Activated CD4-positive, CD25-positive, alpha-beta regulatory T cell treated with anti-CD3 and anti-CD28 coated beads, Interleukin-2, amount 50 U/mL, for 72 hours (primary cell): ENCODE measurements around the gene F9.
"Not testable (repeated sequence)": the region's sequence is repeated elsewhere in the genome, so short reads cannot be mapped to it uniquely, and the experiment has no call there.

ENCODE experiments used
- DNase-seq: peaks from one replicate; pipeline ENCODE4 v3.0.0; 2021

F9 gene

DNA sequence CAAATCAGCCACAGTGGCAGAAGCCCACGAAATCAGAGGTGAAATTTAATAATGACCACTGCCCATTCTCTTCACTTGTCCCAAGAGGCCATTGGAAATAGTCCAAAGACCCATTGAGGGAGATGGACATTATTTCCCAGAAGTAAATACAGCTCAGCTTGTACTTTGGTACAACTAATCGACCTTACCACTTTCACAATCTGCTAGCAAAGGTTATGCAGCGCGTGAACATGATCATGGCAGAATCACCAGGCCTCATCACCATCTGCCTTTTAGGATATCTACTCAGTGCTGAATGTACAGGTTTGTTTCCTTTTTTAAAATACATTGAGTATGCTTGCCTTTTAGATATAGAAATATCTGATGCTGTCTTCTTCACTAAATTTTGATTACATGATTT, at the start of gene F9:
F9 (plus strand) TSS at position 190 of the 400 bp plus-strand sequence; CDS start at position 216, 26 bp downstream.
- no peak for DNase-seq

- no peak for DNase-seq
These were observed 46.8 kb upstream of the F9 start for GRCh38 chrX:139483699-139484098.

DNA sequence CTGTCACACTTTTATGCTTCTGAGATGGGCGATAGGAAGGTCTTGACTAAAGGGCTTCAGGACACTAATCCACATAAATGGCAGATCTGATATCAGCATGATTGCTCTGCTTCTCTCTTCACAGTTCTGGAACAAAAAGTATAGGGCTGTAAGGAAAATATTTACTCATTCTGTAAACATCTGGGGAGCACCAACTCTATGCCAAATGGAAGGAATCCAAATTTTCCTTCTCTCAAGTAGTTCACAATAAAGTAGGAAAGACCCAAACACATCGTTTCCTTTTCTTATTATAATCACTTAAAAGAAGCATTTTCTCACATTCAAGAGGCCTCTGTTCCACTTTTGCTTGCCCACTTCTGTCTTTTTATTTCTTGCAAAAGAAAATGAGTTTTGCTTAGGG, 45.9 kb upstream of the F9 start:
- no peak for DNase-seq

GRCh38 chrX:139495324-139495723, 35.2 kb upstream of the F9 start:
- no peak for DNase-seq

GRCh38 chrX:139506333-139506732, 24.2 kb upstream of the F9 start:
- DNase-seq, result no peak

- no peak for DNase-seq
These were observed 22.4 kb upstream of the F9 start for GRCh38 chrX:139508099-139508498.

- no peak for DNase-seq
These were observed 12.1 kb upstream of the F9 start for GRCh38 chrX:139518475-139518874.

DNA sequence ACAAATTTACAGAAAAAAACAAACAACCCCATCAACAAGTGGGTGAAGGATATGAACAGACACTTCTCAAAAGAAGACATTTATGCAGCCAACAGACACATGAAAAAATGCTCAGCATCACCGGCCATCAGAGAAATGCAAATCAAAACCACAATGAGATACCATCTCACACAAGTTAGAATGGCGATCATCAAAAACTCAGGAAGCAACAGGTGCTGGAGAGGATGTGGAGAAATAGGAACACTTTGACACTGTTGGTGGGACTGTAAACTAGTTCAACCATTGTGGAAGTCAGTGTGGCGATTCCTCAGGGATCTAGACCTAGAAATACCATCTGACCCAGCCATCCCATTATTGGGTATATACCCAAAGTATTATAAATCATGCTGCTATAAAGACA, 1.7 kb upstream of the F9 start:
- DNase-seq, result not testable (repeated sequence)

GRCh38 chrX:139532834-139533233, 2.3 kb downstream of the F9 start:
- DNase-seq, result no peak

DNA sequence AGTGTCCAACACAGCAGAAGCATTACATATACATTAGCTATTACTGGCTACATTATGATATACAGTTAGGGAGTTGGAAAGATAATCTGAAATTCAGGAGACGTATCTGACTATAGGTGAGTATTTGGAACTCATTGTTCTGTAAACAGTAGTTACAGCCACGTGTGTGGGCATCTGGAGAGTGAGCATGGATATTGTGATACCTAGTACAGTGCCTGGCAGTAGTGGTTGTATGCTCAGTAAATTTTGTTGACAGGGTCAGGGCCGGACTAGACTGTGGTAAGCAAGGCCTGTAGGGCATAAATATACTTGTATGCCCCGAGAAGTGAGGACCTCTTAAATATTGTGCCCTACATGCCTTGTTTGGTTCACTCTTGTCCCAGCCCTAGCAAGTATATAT, 2.9 kb downstream of the F9 start:
- no peak for DNase-seq

DNA sequence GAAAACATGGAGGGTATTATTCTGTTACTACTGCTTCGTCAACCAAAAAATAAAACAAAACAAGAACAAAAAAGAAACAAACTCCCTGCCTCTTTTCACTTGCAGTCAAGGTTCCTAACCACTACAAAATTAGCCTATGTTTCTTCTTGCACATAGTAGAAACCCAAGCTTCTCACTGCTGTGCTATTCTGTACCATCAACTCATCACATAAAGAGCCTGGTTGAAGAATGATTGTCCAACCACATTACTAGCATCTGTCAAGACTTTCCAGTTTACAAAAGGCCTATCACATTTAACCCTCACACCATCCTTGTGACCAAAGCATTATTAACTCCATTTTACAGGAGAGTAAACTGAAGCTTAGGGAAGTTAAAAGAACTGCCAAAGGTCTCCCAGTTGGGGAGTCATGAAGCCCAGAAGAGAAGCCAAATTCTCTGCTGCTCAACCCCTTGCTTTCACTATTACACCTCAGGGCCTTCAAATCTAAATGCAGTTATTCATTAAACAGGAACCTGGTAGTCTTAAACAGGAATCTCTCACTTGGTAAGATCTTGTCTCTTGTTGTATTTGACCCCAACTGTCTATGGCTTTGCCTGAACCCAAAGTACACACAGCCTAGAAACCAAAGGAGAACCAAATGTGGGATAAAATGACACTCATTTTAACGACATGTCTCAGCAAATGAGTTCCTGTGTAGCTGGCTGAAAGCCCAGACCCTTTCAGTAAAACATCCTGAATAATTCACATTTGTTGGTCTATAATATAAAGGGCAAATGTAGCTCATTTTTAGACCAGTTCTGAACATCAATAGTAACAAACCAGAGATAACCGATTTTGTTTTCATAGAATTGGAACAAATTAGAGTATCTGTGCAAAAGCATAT, 8.6 kb downstream of the F9 start:
- DNase-seq, result no peak

DNA sequence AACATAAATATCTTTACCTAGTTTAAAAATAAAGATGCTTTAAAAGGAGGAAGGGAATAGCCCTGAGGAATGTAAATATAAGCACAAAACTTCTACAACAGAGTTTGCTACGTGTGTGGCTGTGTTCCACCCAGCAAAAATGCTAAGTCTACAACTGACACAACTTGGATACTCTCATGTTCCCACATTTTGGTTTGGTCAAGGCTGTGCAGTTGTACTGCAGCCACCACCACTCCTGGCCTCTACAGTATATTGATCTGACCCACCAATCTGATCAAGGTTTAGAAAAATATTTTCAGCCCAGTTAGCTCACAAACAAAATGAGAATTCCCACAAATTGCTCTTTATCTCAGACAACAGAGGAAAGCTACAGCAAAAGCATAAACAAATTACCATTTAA, 12.1 kb downstream of the F9 start:
- no peak for DNase-seq

- DNase-seq, result no peak
These were observed 13.4 kb downstream of the F9 start for GRCh38 chrX:139543920-139544319.

- DNase-seq, result no peak
These were observed 14.1 kb downstream of the F9 start for GRCh38 chrX:139544591-139544990.

- no peak for DNase-seq
These were observed 23.8 kb downstream of the F9 start for GRCh38 chrX:139554376-139554775.

DNA sequence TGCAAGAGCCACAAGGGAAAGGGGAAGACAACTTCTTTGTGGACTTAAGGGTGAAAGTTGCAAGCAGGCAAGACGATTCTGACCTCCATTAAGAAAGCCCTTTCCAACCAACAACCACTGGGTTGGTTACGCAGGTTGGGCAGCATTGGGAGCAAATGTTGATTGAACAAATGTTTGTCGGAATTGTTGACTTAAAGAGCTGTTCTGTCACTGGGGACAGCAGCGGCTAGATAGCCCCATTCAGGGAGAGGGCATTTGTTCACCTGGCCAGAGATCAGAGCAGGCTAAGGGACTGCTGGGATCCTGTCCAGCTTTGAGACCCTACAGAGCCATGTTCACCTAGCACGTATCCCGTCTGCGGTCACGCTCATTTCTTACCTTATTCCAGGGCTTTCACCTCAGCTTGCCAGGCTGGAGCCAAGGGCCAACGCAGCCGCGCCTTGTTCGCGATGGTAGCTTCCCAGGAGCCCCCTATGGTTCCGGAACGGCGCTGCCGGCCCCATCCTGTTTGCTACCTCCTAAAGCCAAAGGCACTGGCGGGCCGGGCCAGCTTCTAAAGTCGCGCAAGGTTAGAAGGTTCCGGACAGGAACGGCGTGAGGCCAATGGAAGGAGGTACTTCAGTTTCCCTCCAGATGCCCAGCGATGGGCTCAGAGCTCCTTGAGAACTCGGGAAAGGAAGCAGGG, 24.6 kb downstream of the F9 start:
- no peak for DNase-seq

- no peak for DNase-seq
These were observed 29.0 kb downstream of the F9 start for GRCh38 chrX:139559383-139560042.

DNA sequence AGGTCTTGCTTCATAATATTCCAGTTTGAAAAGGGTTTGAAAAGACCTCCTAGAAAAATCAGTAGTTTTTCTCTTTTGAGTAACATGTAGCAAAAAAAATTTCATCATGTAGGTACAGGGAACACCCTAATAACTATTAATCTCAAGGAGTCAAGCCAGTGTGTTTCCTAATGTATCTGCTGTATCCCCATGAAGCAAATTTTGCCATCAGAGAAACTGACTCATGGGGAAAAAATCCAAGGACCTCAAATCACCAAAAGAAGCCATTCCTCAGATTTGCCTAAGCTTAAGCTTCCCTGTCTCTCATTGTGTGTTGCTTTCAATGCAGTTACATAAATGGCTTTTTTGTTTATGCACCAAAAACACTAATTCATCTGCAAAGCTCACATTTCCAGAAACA, 29.7 kb downstream of the F9 start:
- DNase-seq, result no peak

GRCh38 chrX:139563251-139563650, 32.7 kb downstream of the F9 start:
- DNase-seq, result no peak

DNA sequence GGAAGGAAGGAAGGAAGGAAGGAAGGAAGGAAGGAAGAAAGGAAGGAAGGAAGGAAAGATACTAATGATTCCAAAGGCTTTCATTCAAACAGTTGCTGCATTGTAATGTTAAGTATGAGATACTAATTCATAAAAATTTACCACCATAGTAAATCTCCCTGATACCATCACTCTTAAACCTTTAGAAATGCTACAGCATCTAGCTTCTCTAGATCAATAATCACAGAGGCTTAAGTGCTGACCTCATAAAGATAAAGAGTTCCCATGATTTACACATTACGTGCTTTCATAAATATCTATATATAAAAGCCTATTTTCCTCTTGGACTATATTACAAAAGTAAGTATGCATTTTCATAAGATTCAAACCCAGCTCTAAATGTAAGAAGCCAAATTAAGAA, 36.4 kb downstream of the F9 start:
- DNase-seq, result no peak

GRCh38 chrX:139581068-139581467, 50.5 kb downstream of the F9 start:
- DNase-seq, result no peak

DNA sequence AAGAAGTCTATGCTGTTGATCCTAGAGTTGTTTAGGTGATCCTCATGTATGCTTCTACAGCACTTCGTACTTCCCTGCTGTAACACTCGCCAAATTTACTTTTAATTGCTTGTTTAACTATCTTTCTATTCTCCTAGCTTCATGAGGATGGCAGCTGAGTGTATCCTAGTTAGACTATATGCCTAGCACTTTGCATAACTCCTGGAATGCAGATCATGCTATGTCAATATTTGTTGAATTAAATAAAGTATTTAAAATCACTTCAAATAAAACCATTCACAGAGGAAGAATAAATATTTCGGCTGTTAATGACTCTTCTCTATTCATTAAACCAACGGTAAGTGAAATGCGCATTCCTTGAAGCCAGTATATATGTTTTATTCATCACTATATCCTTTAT, 55.1 kb downstream of the F9 start:
- no peak for DNase-seq

DNA sequence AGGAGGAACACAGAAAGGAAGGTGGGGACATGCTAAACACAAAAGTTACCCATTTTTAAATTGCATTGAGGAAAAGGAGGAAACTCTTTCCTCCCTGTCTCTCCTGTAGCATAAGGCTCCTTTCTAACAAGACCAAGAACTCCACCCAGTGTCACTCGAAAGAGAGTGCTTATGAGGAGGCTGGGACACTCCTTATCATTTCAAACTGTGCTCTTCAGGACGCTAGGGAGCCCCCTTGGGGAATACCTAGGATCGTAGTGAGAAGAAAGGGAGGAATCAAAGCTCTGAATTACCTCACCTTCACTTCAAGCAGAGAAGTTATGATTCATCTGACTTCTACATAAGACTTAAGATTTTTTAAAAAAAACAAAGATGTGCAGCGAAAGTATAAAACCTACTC, 65.5 kb downstream of the F9 start:
- DNase-seq, result no peak

DNA sequence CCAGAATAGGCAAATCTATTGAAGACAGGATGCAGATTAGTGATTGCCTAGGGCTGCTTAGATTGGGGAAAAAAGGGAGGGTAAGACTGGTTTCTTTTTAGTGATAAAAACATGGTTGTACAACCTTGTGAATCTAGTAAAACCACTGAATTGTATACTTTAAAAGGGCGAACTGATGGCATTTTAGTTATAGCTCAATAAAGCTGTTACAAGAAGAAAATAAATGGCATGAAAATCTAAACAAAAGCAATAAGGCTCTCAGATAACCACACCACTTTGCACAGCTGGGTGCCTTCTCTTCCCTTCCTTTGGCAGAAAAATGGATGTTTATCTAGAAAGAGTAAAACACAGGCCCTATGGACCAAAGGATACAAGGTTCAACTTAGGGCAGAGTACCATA, 69.6 kb downstream of the F9 start:
- DNase-seq, result no peak
